Right lobe of liver (tissue), 4 donors: ENCODE data around the gene C2.

Experiments used
- POLR2A ChIP-seq: fragments of 450-650 bp; IDR thresholded peaks from one replicate; pipeline ENCODE4 v1.6.1; 2017; ENCODE audit warnings: antibody characterized with exemption, mild to moderate bottlenecking
- TF ChIP-seq, protein P1 (sequence below), 4 donors: fragments of 200-600 bp in 3 of 4; fragments of 450-650 bp in 1 of 4; IDR thresholded peaks; one replicate each; pipeline versions ENCODE4 v1.5.1 to v1.8.0; 2016 to 2022; ENCODE audit warnings: antibody characterized with exemption in 4 of 4, mild to moderate bottlenecking in 2 of 4
- donor health status: DM: no; HTN: no; CAD: no.
- donor health status: DM: no; HTN: no; CAD: no.
- donor health status: DM: no; HTN: yes; CAD: no.

DNA sequence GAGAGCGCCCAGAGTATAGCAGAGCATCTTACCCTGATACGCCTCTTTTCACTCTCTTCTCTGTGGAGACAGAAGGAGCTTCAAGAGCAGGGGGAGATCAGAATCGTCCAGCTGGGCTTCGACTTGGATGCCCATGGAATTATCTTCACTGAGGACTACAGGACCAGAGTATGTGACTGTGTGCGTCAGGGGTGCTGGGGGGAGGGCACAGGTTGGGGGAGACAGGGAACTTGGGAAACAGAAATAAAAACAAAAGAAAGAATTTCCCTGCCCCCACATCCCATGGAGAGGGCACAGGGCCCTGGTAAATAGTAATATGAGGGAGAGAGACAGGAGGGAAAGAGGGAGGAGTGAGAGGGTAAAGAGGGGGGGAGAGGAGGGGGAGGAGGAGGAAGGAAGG is 51.3 kb downstream of the C2 start:
- TF ChIP-seq, protein P1, sequence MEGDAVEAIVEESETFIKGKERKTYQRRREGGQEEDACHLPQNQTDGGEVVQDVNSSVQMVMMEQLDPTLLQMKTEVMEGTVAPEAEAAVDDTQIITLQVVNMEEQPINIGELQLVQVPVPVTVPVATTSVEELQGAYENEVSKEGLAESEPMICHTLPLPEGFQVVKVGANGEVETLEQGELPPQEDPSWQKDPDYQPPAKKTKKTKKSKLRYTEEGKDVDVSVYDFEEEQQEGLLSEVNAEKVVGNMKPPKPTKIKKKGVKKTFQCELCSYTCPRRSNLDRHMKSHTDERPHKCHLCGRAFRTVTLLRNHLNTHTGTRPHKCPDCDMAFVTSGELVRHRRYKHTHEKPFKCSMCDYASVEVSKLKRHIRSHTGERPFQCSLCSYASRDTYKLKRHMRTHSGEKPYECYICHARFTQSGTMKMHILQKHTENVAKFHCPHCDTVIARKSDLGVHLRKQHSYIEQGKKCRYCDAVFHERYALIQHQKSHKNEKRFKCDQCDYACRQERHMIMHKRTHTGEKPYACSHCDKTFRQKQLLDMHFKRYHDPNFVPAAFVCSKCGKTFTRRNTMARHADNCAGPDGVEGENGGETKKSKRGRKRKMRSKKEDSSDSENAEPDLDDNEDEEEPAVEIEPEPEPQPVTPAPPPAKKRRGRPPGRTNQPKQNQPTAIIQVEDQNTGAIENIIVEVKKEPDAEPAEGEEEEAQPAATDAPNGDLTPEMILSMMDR (IDR thresholded peaks at IDR 0.05), result no peak
- TF ChIP-seq POLR2A, result no peak
